K562 (cell line): ENCODE results near the gene HSPA1L. TPM values are rescaled to one million over a fixed set of nuclear protein-coding genes. Genes with fewer than 3 reads are reported as not detected.

Experiments
- BRCA1 ChIP-seq, 2 experiments: fragments of 450-650 bp in 1 of 2; sonication (generic) in 1 of 2; formaldehyde crosslinking in 1 of 2; IDR thresholded peaks; 2 replicates each; pipeline versions ENCODE4 v1.5.0 to v1.6.1; 2017 to 2020; ENCODE audit warnings: mild to moderate bottlenecking in 1 of 2, missing genetic modification reagents in 1 of 2
- DACH1 ChIP-seq: fragments of 450-650 bp; IDR thresholded peaks from 2 replicates; pipeline ENCODE4 v1.6.1; 2018; ENCODE audit not compliant: partially characterized antibody
- DIDO1 ChIP-seq: fragments of 450-650 bp; IDR thresholded peaks from 2 replicates; pipeline ENCODE4 v1.6.1; 2016; ENCODE audit warnings: low read depth, missing biosample characterization, missing genetic modification characterization
- FOSL1 ChIP-seq: fragments of 200-800 bp; sonication (Bioruptor generic); conservative IDR thresholded peaks from 2 replicates; pipeline ENCODE4 v1.6.1; 2016; ENCODE audit warnings: missing genetic modification characterization, missing compliant biosample characterization
- FOXA1 ChIP-seq: fragments of 450-650 bp; IDR thresholded peaks from 2 replicates; pipeline ENCODE4 v1.6.1; 2016; ENCODE audit warnings: mild to moderate bottlenecking, borderline replicate concordance
- FOXM1 ChIP-seq, 2 experiments: fragments of 450-650 bp in 1 of 2; sonication (generic) in 1 of 2; formaldehyde crosslinking in 1 of 2; IDR thresholded peaks; 2 replicates each; pipeline versions ENCODE4 v1.6.1 to v1.9.0; 2017 to 2022; ENCODE audit warnings: low read depth in 2 of 2, mild to moderate bottlenecking in 2 of 2, missing genetic modification reagents in 1 of 2, moderate library complexity in 1 of 2
- KDM4B ChIP-seq, 2 experiments: fragments of 450-650 bp in 1 of 2; sonication (generic) in 1 of 2; IDR thresholded peaks; 2 replicates each; pipeline ENCODE4 v1.6.1; 2016 to 2017; ENCODE audit warnings: borderline replicate concordance in 2 of 2, antibody characterized with exemption in 1 of 2, low read depth in 1 of 2, mild to moderate bottlenecking in 1 of 2
- MAZ ChIP-seq, 2 experiments: fragments of 450-650 bp in 1 of 2; sonication (generic) in 1 of 2; formaldehyde crosslinking; IDR thresholded peaks in 1 of 2; conservative IDR thresholded peaks in 1 of 2; 2 replicates each; pipeline versions ENCODE4 v1.4.0 to v1.5.0; 2020; ENCODE audit warnings: mild to moderate bottlenecking in 1 of 2, missing genetic modification reagents in 1 of 2
- NELFE ChIP-seq: IDR thresholded peaks from 2 replicates; pipeline ENCODE4 v1.6.1; 2011; ENCODE audit warnings: mild to moderate bottlenecking; ENCODE audit not compliant: insufficient read depth, insufficient read length
- POLR2G ChIP-seq: fragments of 200-400 bp; formaldehyde crosslinking; IDR thresholded peaks from 2 replicates; pipeline ENCODE4 v1.6.1; 2017; ENCODE audit warnings: low read depth, mild to moderate bottlenecking, antibody characterized with exemption, low read length, moderate library complexity
- RBBP5 ChIP-seq: fragments of 200-600 bp; sonication (generic); IDR thresholded peaks from 2 replicates; pipeline ENCODE4 v1.6.1; 2012; ENCODE audit warnings: borderline replicate concordance, mild to moderate bottlenecking, low read length, control low read depth, inconsistent platforms; ENCODE audit not compliant: insufficient read depth, poor library complexity, severe bottlenecking
- RCOR1 ChIP-seq, 2 experiments: IDR thresholded peaks; 2 replicates each; pipeline ENCODE4 v1.6.1; 2012; ENCODE audit warnings: low read depth in 2 of 2, low read length in 2 of 2, borderline replicate concordance in 1 of 2, improper control_type of control experiment in 1 of 2
- SMARCA4 ChIP-seq: fragments of 450-650 bp; IDR thresholded peaks from 2 replicates; pipeline ENCODE4 v1.6.1; 2016
- SREBF2 ChIP-seq: sonication (generic); formaldehyde crosslinking; IDR thresholded peaks from 2 replicates; pipeline ENCODE4 v1.4.0; 2020; ENCODE audit warnings: mild to moderate bottlenecking, missing genetic modification reagents
- TBP ChIP-seq: optimal IDR thresholded peaks from 2 replicates; pipeline ENCODE3; 2011; ENCODE audit warnings: low read depth, low read length, improper control_type of control experiment
- XRCC5 ChIP-seq: fragments of 200-400 bp; formaldehyde crosslinking; IDR thresholded peaks from 2 replicates; pipeline ENCODE4 v1.6.1; 2017; ENCODE audit warnings: low read depth, mild to moderate bottlenecking, low read length
- ZC3H11A ChIP-seq: IDR thresholded peaks from 2 replicates; pipeline ENCODE4 v1.6.1; 2012; ENCODE audit warnings: low read depth, low read length, improper control_type of control experiment
- ZFP1 ChIP-seq: fragments of 450-650 bp; formaldehyde crosslinking; IDR thresholded peaks from 2 replicates; pipeline ENCODE4 v1.4.0; 2020; ENCODE audit warnings: mild to moderate bottlenecking, mixed read lengths
- ZNF165 ChIP-seq: fragments of 250-450 bp; sonication (Bioruptor Pico); IDR thresholded peaks from 2 replicates; pipeline ENCODE4 v1.4.0; 2020; ENCODE audit warnings: borderline replicate concordance
- ZNF282 ChIP-seq: sonication (generic); formaldehyde crosslinking; IDR thresholded peaks from 2 replicates; pipeline ENCODE4 v1.8.1; 2023; ENCODE audit warnings: missing genetic modification reagents
- ZNF431 ChIP-seq: sonication (generic); formaldehyde crosslinking; IDR thresholded peaks from 2 replicates; pipeline ENCODE4 v1.8.0; 2022; ENCODE audit warnings: mild to moderate bottlenecking, missing genetic modification reagents
- ZNF707 ChIP-seq: fragments of 250-450 bp; sonication (Bioruptor Pico); conservative IDR thresholded peaks from 2 replicates; pipeline ENCODE4 v1.8.0; 2022; ENCODE audit warnings: inconsistent platforms, mild to moderate bottlenecking, moderate library complexity
- ZNF830 ChIP-seq: fragments of 250-450 bp; sonication (Bioruptor Pico); IDR thresholded peaks from 2 replicates; pipeline ENCODE4 v1.5.0; 2021; ENCODE audit warnings: mild to moderate bottlenecking
- polyA plus RNA-seq, 8 experiments: library from polyadenylated mRNA; depleted of rRNA in 4 of 8; stranded (reverse) in 5 of 8; unstranded in 3 of 8; fragments of >200 nt; fragmentation: Nextera tagmentation in 2 of 8; fragmentation: Illumina TruSeq in 1 of 8; extraction: Ambion mirVana in 2 of 8; extraction: Trizol in 1 of 8; gene quantifications; 2 replicates each; pipeline versions ENCODE4 v1.2.1 to v1.2.3, GENCODE V29; 2011 to 2014; ENCODE audit warnings: inconsistent platforms in 1 of 8, missing spikeins in 1 of 8
- total RNA-seq, 7 experiments: library from RNA; depleted of rRNA in 6 of 7; stranded (reverse); fragments of >200 nt in 6 of 7; fragmentation: Illumina TruSeq in 2 of 7; extraction: Trizol in 2 of 7; gene quantifications; 2 replicates each; pipeline versions ENCODE4 v1.2.1 to v1.2.3, GENCODE V29; 2011 to 2021; ENCODE audit warnings: low replicate concordance in 1 of 7
- TF ChIP-seq, protein P1 (sequence below): sonication (generic); formaldehyde crosslinking; IDR thresholded peaks from 2 replicates; pipeline ENCODE4 v1.9.0; 2022; ENCODE audit warnings: mild to moderate bottlenecking, missing genetic modification reagents
- TF ChIP-seq, protein P2 (sequence below): sonication (generic); formaldehyde crosslinking; IDR thresholded peaks from 2 replicates; pipeline ENCODE4 v1.5.0; 2020; ENCODE audit warnings: missing genetic modification reagents
- TF ChIP-seq, protein P3 (sequence below): fragments of 250-450 bp; sonication (Bioruptor Pico); IDR thresholded peaks from 2 replicates; pipeline ENCODE4 v1.5.0; 2021

HSPA1L gene
- total and polyA plus RNA-seq, 9 of the 15 experiments (the other 6 are each of a cell fraction or from before 2014, with no cell fraction given): 0.14 to 2.1 (median 1.3) TPM

DNA sequence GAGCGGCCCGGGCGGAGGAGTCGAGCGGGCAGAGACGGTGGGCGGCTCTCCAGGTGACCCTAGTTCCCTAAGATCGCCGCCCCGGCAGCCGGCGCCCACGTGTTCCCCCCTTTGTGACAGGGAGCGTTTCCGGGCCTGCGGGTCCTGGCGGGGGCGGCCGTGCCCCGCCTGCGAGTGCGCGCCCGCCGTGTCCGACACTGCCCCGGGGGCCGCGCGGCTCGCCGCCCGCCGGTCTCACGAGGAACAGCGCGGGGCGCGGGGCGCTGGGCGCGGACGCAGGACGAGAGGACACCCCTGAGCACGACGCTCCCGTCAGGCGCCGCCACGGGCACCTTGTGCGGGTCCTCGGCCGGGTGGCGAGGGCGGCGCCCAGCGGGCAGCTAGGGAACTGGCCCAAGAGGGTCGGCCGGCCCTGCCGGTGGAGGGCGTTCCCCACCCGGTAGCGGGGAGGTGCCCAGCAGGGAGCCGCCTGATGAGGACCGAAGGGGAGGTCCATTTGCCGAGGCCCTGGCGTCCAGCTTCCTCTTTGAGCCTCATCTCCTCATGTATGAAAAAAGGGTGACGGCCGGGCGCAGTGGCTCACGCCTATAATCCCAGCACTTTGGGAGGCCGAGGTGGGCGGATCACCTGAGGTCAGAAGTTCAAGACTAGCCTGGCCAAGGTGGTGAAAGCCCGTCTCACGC lies 19.3 kb downstream of the HSPA1L start, which contains the start of gene VARS1 (continued):
- TF ChIP-seq BRCA1 (IDR thresholded peaks at IDR 0.05) (no peak), BRCA1 (CRISPR knock-in tag; IDR thresholded peaks at IDR 0.05) (no peak), RCOR1 (IDR thresholded peaks at IDR 0.05; ENCODE audit: borderline replicate concordance in 1 of 2, low read depth in 2 of 2, low read length in 2 of 2) (peak; percentile 47 to 96; a peak in 3 of 4 replicates), ZC3H11A (0 out of 2 replicates have a peak, but pooled peaks have one; percentile 72), NELFE (no peak), FOSL1 (tag) (peak; percentile 64), POLR2G (peak; percentile 92), ZFP1 (no peak), ZNF282 (CRISPR knock-in tag) (peak; percentile 85; the same call in 1 of the 2 replicates), DACH1 (peak; percentile 77), FOXM1 (IDR thresholded peaks at IDR 0.05; ENCODE audit: low read depth) (no peak), FOXM1 (CRISPR knock-in tag; IDR thresholded peaks at IDR 0.05; ENCODE audit: low read depth) (peak; percentile 96), DIDO1 (tag) (peak; percentile 15; the same call in 1 of the 2 replicates), MAZ (CRISPR knock-in tag; conservative IDR thresholded peaks at IDR 0.05 in 1 of 2, IDR thresholded peaks at IDR 0.05 in 1 of 2) (peak; percentile 95 to 99), ZNF165 (CRISPR knock-in tag) (no peak), ZNF830 (CRISPR knock-in tag) (0 out of 2 replicates have a peak, but pooled peaks have one; percentile 78), ZNF707 (CRISPR knock-in tag) (no peak), ZNF431 (CRISPR knock-in tag) (0 out of 2 replicates have a peak, but pooled peaks have one; percentile 69), SREBF2 (CRISPR knock-in tag) (no peak), SMARCA4 (no peak; the same call in none of the 2 replicates), FOXA1 (no peak), XRCC5 (peak; percentile 63; the same call in 1 of the 2 replicates), TBP (peak; percentile 74), KDM4B (IDR thresholded peaks at IDR 0.05; ENCODE audit: borderline replicate concordance in 2 of 2, low read depth in 1 of 2) (0 out of 4 replicates have a peak, but pooled peaks of 1 of the 2 experiments have one; percentile 47), RBBP5 (peak; percentile 95)
- TF ChIP-seq, protein P1, sequence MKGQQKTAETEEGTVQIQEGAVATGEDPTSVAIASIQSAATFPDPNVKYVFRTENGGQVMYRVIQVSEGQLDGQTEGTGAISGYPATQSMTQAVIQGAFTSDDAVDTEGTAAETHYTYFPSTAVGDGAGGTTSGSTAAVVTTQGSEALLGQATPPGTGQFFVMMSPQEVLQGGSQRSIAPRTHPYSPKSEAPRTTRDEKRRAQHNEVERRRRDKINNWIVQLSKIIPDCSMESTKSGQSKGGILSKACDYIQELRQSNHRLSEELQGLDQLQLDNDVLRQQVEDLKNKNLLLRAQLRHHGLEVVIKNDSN (CRISPR knock-in tag): peak; percentile 86
- TF ChIP-seq, protein P2, sequence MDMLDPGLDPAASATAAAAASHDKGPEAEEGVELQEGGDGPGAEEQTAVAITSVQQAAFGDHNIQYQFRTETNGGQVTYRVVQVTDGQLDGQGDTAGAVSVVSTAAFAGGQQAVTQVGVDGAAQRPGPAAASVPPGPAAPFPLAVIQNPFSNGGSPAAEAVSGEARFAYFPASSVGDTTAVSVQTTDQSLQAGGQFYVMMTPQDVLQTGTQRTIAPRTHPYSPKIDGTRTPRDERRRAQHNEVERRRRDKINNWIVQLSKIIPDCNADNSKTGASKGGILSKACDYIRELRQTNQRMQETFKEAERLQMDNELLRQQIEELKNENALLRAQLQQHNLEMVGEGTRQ (CRISPR knock-in tag): peak; percentile 73
- TF ChIP-seq, protein P3, sequence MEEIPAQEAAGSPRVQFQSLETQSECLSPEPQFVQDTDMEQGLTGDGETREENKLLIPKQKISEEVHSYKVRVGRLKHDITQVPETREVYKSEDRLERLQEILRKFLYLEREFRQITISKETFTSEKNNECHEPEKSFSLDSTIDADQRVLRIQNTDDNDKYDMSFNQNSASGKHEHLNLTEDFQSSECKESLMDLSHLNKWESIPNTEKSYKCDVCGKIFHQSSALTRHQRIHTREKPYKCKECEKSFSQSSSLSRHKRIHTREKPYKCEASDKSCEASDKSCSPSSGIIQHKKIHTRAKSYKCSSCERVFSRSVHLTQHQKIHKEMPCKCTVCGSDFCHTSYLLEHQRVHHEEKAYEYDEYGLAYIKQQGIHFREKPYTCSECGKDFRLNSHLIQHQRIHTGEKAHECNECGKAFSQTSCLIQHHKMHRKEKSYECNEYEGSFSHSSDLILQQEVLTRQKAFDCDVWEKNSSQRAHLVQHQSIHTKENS: no peak
